Frontal cortex (tissue), 4 donors: ENCODE measurements around the gene MBD2. TPM values are rescaled to one million over a fixed set of nuclear protein-coding genes. Genes with fewer than 3 reads are reported as not detected.

Experiments used
- DNase-seq, 2 donors: peaks; one replicate each; pipeline ENCODE4 v3.0.0; 2012; ENCODE audit warnings: low spot score in 2 of 2
- FAIRE-seq: peaks from 2 replicates; lab custom pipeline; 2012; peaks lifted over from hg19 to GRCh38; lab: Jason Lieb, UNC
- small RNA-seq: library from RNA; depleted of rRNA; stranded (forward); fragments of <200 nt; gene quantifications from one replicate; pipeline ENCODE3, GENCODE V24; 2014
- total RNA-seq: library from RNA; depleted of rRNA; stranded (reverse); fragments of >200 nt; gene quantifications from one replicate; pipeline ENCODE4 v1.2.3, GENCODE V29; 2014
- donor health status: control.
- donor health status: control.
- donor health status: control.

MBD2 gene
- total RNA-seq, 1 donor from 2014 or later: 18.3 TPM

DNA sequence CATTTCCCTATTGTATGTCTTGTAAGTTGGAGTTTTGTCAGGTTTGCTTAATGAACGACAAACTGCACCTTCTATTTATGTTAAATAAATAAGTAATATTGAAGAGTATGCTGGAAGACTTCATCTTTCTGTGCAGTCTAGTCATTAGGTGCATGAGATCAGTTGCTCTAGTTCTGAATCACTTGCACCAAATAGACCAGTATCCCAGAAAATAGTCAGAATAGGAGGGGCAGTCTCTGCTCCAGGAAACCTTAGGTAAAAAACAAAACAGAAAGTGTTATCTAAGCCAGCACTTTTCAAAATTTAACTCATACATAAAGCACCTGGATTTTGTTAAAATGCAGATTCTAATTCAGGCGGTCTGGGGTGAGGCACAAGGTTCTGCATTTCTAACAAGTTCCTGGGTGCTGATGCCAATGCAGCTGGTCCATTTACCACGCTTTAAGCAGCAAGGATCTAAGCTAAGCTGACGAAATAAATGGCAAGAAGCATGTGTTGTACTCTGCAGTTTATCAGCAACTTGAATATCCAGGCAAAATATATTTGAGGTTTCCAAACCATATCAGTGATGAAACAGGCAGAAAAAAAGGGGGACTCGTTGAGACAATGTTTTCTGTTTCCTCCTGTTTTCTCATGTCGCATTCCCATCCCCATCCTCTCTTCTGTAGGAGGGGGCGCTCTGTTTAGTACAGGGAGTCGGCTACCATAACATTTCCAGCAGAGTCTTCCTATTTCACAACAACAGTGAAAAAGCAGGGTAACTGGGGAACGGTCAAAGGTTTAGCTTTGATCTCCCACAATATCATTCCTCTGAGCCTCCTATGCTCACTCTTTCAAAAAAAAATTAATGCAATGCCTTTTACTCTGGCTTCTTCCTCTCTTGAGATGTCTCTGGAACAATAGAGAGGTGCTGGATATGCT is 106.4 kb downstream of the MBD2 start:
- no peak for DNase-seq
- FAIRE-seq: no peak

DNA sequence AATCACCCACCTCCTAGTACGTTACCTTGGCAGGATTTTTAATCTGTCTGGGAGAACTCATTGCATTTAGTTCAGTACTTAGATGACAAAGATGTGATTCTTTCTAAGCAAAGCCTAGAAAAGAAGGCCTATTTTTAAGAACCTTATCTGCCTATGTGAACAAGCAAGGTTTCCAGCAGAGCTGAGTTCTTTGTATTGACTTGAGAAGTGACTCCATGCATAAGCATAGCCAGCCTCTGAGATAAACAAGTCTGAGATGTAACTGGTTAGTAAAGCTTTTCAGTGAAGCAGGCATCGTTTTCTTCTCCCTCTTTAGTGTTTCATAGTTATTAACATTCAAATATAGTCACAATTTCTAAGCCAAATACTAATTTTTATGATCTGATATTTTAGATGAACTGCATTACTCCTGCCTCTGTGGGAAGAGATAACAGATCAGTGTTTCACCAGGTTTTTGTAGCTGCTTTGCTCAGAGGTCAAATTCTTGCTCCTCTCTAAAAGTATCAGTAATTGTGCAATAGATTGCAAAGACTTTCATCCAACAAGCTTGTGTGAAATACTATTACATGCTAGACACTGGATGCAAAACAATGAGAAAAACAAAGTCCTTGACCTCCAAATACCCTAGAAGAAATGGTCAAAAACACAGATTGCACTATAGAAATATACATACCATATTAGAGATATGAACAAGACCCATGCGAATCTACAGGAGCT is 107.8 kb downstream of the MBD2 start:
- no peak for DNase-seq
- FAIRE-seq: no peak

DNA sequence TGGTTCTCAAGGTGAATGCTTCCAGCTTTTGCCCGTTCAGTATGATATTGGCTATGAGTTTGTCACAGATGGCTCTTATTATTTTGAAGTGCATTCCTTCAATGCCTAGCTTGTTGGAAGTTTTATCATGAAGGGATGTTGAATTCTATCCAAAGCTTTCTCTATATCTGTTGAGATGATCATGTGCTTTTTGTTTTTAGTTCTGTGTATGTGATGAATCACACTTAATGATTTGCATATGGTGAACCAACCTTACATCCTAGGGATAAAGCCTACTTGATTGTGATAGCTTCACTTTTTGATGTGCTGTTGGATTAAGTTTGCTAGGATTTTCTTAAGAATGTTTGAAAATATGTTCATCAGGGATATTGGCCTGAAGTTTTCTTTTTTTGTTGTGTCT is 112.1 kb downstream of the MBD2 start:
- DNase-seq (no peak), FAIRE-seq (no peak)

DNA sequence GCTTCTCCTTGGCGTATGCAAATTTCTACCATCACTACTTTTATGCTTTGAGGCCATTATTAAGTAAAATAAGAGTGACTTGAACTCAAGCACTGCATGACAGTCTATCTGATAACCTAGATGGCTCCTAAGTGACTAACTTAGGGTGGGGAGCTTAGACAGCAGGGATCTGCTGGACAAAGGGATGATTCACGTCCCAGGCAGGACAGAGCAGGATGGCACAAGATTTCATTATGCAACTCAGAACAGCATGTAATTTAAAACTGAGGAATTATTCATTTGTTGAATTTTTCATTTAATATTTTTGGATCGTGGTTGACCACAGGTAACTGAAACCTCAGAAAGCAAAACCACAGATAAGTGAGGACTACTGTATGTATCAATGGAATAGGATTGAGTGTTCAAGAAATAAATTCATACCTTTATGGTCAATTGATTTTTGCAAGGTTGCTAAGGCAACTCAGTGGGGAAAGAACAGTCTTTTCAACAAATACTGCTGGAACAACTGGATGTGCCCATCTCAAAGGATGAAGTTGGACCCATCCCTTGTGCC is 115.3 kb downstream of the MBD2 start:
- no peak for FAIRE-seq
- no peak for DNase-seq

DNA sequence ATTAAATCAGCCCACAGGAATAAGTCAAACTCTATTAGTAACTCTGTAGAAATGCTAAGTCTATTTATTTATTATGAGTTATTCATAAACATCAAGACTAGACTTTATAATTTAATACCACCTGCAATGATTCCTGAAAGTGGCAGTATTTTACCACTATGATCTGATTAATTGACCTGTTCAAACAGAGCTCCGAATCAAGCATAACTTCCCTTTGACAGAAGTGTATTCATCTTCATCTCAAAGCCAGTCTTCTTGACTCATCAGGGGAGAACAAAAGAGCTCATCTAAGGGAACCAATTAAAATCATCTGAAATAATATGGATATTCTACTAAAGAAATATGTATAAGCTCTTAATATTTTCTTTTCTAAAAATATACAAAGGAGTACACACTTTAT is 122.3 kb downstream of the MBD2 start:
- no peak for FAIRE-seq

More for the DNA sequence above, 122.3 kb downstream of the MBD2 start:
- DNase-seq: no peak

Small RNA genes within 50 kb of the gene (small RNA-seq; reads per million reads assigned to genes)
- gene SNORA37: 6.6 reads per million, percentile 94 among the genes with 10 or more reads in this experiment

Other genes starting within 250 kb of the MBD2 start
- gene POLI, start 44.8 kb upstream of the MBD2 start, total RNA-seq: 99.9 TPM
- 0.82 TPM for gene STARD6, start 133.2 kb upstream of the MBD2 start, total RNA-seq
- 8.2 TPM for gene C18orf54, start 133.2 kb upstream of the MBD2 start, total RNA-seq